BLaER1 treated with 17β-estradiol and CSF1 and Interleukin-3, amounts not matched to agents 10 nM and 100 nM (cell line): Measurements from ENCODE around the gene EYS.
"Not testable (repeated sequence)": the region's sequence is repeated elsewhere in the genome, so short reads cannot be mapped to it uniquely, and the experiment has no call there.

ENCODE experiments used
- H3K27ac ChIP-seq, 11 experiments: shearing (Covaris generic); formaldehyde crosslinking; 2 replicates each; pipeline ENCODE4 v1.8.1; 2022
- H3K27me3 ChIP-seq, 11 experiments: shearing (Covaris generic); formaldehyde crosslinking; 2 replicates each; pipeline ENCODE4 v1.8.1; 2022
- H3K36me3 ChIP-seq, 11 experiments: shearing (Covaris generic); formaldehyde crosslinking; 2 replicates each; pipeline ENCODE4 v1.8.1; 2022
- H3K4me1 ChIP-seq, 10 experiments: shearing (Covaris generic); formaldehyde crosslinking; 2 replicates each; pipeline ENCODE4 v1.8.1; 2022
- H3K4me2 ChIP-seq, 11 experiments: shearing (Covaris generic); formaldehyde crosslinking; 2 replicates each; pipeline ENCODE4 v1.8.1; 2022
- H3K4me3 ChIP-seq, 10 experiments: shearing (Covaris generic); formaldehyde crosslinking; 2 replicates each; pipeline ENCODE4 v1.8.1; 2022
- H3K9ac ChIP-seq, 11 experiments: shearing (Covaris generic); formaldehyde crosslinking; 2 replicates each; pipeline ENCODE4 v1.8.1; 2022
- H3K9me3 ChIP-seq, 11 experiments: shearing (Covaris generic); formaldehyde crosslinking; replicated peaks in 1 of 11; 2 replicates each; pipeline ENCODE4 v1.8.1; 2022
- H4K20me1 ChIP-seq, 11 experiments: shearing (Covaris generic); formaldehyde crosslinking; 2 replicates each; pipeline ENCODE4 v1.8.1; 2022
- Cebpa-rat ChIP-seq, 11 experiments: shearing (Covaris generic); IDR thresholded peaks; 2 replicates each; pipeline ENCODE4 v1.8.1; 2022

Gene EYS

GRCh38 chr6:63897952-63898351 lies 1809.1 kb downstream of the EYS start:
- no peak overlapping the region for H3K9ac ChIP-seq
- H4K20me1 ChIP-seq, result no peaks in the 10 kb centered on the region
- H3K4me2 ChIP-seq, result no peak overlapping the region
- no peak overlapping the region for H3K27ac ChIP-seq
- no peaks in the 10 kb centered on the region for H3K36me3 ChIP-seq
- TF ChIP-seq Cebpa-rat (IDR thresholded peaks at IDR 0.05), result no peak
- H3K4me3 ChIP-seq, result no peak overlapping the region
- peaks cover 0 to 10% (median 0%) of the 10 kb centered on the region in 10 experiments; a peak in 5 of 20 replicates for H3K4me1 ChIP-seq
- no peaks in the 10 kb centered on the region for H3K27me3 ChIP-seq
- no peaks in the 10 kb centered on the region for H3K9me3 ChIP-seq

- no peaks in the 10 kb centered on the region for H4K20me1 ChIP-seq
- no peak overlapping the region for H3K9ac ChIP-seq
- H3K27ac ChIP-seq, result no peak overlapping the region
- TF ChIP-seq Cebpa-rat (IDR thresholded peaks at IDR 0.05), result no peak
- no peaks in the 10 kb centered on the region for H3K27me3 ChIP-seq
- no peaks in the 10 kb centered on the region for H3K9me3 ChIP-seq
- H3K4me2 ChIP-seq, result no peak overlapping the region
- no peak overlapping the region for H3K4me3 ChIP-seq
- H3K36me3 ChIP-seq, result no peaks in the 10 kb centered on the region
- peaks cover 0 to 10% (median 0%) of the 10 kb centered on the region in 10 experiments; a peak in 5 of 20 replicates for H3K4me1 ChIP-seq
These were observed 1809.6 kb downstream of the EYS start for GRCh38 chr6:63897459-63897858.

- H3K4me2 ChIP-seq, result no peak overlapping the region
- H3K27ac ChIP-seq, result no peak overlapping the region
- peaks cover 0 to 10% (median 0%) of the 10 kb centered on the region in 10 experiments; a peak in 4 of 20 replicates for H3K4me1 ChIP-seq
- no peak overlapping the region for H3K4me3 ChIP-seq
- no peak for TF ChIP-seq Cebpa-rat (IDR thresholded peaks at IDR 0.05)
- no peaks in the 10 kb centered on the region for H3K27me3 ChIP-seq
- no peaks in the 10 kb centered on the region for H3K36me3 ChIP-seq
- no peak overlapping the region for H3K9ac ChIP-seq
- peaks cover 0 to 7% (median 0%) of the 10 kb centered on the region in 11 experiments; a peak in 2 of 22 replicates for H3K9me3 ChIP-seq
- no peaks in the 10 kb centered on the region for H4K20me1 ChIP-seq
These were observed 1818.6 kb downstream of the EYS start for GRCh38 chr6:63888416-63888815.

- H3K27ac ChIP-seq, H3K9ac ChIP-seq, H3K36me3 ChIP-seq, H3K4me2 ChIP-seq, H3K4me3 ChIP-seq, H3K27me3 ChIP-seq, H3K9me3 ChIP-seq, H4K20me1 ChIP-seq, H3K4me1 ChIP-seq: not testable (repeated sequence)
These were observed 1819.2 kb downstream of the EYS start for GRCh38 chr6:63887804-63888203.

GRCh38 chr6:63887002-63887751 lies 1819.8 kb downstream of the EYS start:
- Histone ChIP-seq H3K4me2 (no peak overlapping the region; a peak in 1 of 22 replicates), H3K4me1 (peaks cover 0 to 10% (median 0%) of the 10 kb centered on the region in 10 experiments; a peak in 4 of 20 replicates), H4K20me1 (no peaks in the 10 kb centered on the region), H3K4me3 (no peak overlapping the region), H3K36me3 (no peaks in the 10 kb centered on the region), H3K27me3 (no peaks in the 10 kb centered on the region), H3K27ac (no peak overlapping the region), H3K9me3 (peaks cover 0 to 7% (median 0%) of the 10 kb centered on the region in 11 experiments; a peak in 2 of 22 replicates), H3K9ac (no peak overlapping the region)
- TF ChIP-seq Cebpa-rat (IDR thresholded peaks at IDR 0.05), result no peak

- H4K20me1 ChIP-seq, result no peaks in the 10 kb centered on the region
- H3K9ac ChIP-seq, result no peak overlapping the region
- no peak overlapping the region for H3K4me3 ChIP-seq
- no peak overlapping the region for H3K27ac ChIP-seq
- TF ChIP-seq Cebpa-rat (IDR thresholded peaks at IDR 0.05), result no peak
- H3K4me1 ChIP-seq, result peaks cover 0 to 10% (median 0%) of the 10 kb centered on the region in 10 experiments; a peak in 4 of 20 replicates
- peaks cover 0 to 7% (median 0%) of the 10 kb centered on the region in 11 experiments; a peak in 2 of 22 replicates for H3K9me3 ChIP-seq
- no peaks in the 10 kb centered on the region for H3K36me3 ChIP-seq
- H3K4me2 ChIP-seq, result no peak overlapping the region
- H3K27me3 ChIP-seq, result no peaks in the 10 kb centered on the region
These were observed 1820.7 kb downstream of the EYS start for GRCh38 chr6:63886341-63886740.

GRCh38 chr6:63883597-63883996 lies 1823.4 kb downstream of the EYS start:
- Histone ChIP-seq H3K27ac (no peak overlapping the region), H3K4me3 (no peak overlapping the region), H4K20me1 (no peaks in the 10 kb centered on the region), H3K36me3 (no peaks in the 10 kb centered on the region), H3K27me3 (no peaks in the 10 kb centered on the region), H3K9me3 (peaks cover 2 to 9% (median 3%) of the 10 kb centered on the region in 11 experiments; a peak in 14 of 22 replicates), H3K9ac (no peak overlapping the region), H3K4me2 (no peak overlapping the region), H3K4me1 (peaks cover 0 to 10% (median 0%) of the 10 kb centered on the region in 10 experiments; a peak in 4 of 20 replicates)
- TF ChIP-seq Cebpa-rat (IDR thresholded peaks at IDR 0.05), result no peak

- Histone ChIP-seq H3K4me1 (peaks cover 0 to 7% (median 0%) of the 10 kb centered on the region in 10 experiments; a peak in 4 of 20 replicates), H4K20me1 (no peaks in the 10 kb centered on the region), H3K27me3 (no peaks in the 10 kb centered on the region), H3K4me3 (no peak overlapping the region), H3K4me2 (no peak overlapping the region), H3K9ac (no peak overlapping the region), H3K27ac (no peak overlapping the region), H3K36me3 (no peaks in the 10 kb centered on the region), H3K9me3 (peaks cover 6 to 10% (median 8%) of the 10 kb centered on the region in 11 experiments; a peak in 14 of 22 replicates)
- no peak for TF ChIP-seq Cebpa-rat (IDR thresholded peaks at IDR 0.05)
These were observed 1824.8 kb downstream of the EYS start for GRCh38 chr6:63882208-63882607.

GRCh38 chr6:63881791-63882190 lies 1825.2 kb downstream of the EYS start:
- Histone ChIP-seq H4K20me1 (no peaks in the 10 kb centered on the region), H3K27ac (no peak overlapping the region), H3K27me3 (no peaks in the 10 kb centered on the region), H3K4me1 (peaks cover 0 to 2% (median 0%) of the 10 kb centered on the region in 10 experiments; a peak in 1 of 20 replicates), H3K36me3 (no peaks in the 10 kb centered on the region), H3K9me3 (peaks cover 6 to 11% (median 8%) of the 10 kb centered on the region in 11 experiments; a peak in 14 of 22 replicates), H3K4me3 (no peak overlapping the region), H3K9ac (no peak overlapping the region), H3K4me2 (no peak overlapping the region)
- TF ChIP-seq Cebpa-rat (IDR thresholded peaks at IDR 0.05), result no peak

- TF ChIP-seq Cebpa-rat (IDR thresholded peaks at IDR 0.05), result no peak
These were observed 1834.8 kb downstream of the EYS start for GRCh38 chr6:63872233-63872632.

More at GRCh38 chr6:63872233-63872632, 1834.8 kb downstream of the EYS start:
- H3K36me3 ChIP-seq, result no peaks in the 10 kb centered on the region
- H3K27me3 ChIP-seq, result no peaks in the 10 kb centered on the region
- H3K4me1 ChIP-seq, result peaks cover 0 to 12% (median 0%) of the 10 kb centered on the region in 10 experiments; a peak in 1 of 20 replicates
- no peak overlapping the region for H3K4me3 ChIP-seq
- H3K9me3 ChIP-seq, result peaks cover 0 to 18% (median 6%) of the 10 kb centered on the region in 11 experiments; a peak in 10 of 22 replicates
- no peak overlapping the region for H3K27ac ChIP-seq
- H3K9ac ChIP-seq, result no peak overlapping the region
- H4K20me1 ChIP-seq, result no peaks in the 10 kb centered on the region
- no peak overlapping the region for H3K4me2 ChIP-seq
